Endothelial cell of umbilical vein (primary cell): ENCODE results near the gene PLCH1. TPM values are rescaled to one million over a fixed set of nuclear protein-coding genes. Genes with fewer than 3 reads are reported as not detected.

Experiments used
- BruUV-seq: library from RNA; stranded (reverse); fragments of 400-500 nt; replicated peaks from 2 replicates; lab custom pipeline; 2021; lab: Mats Ljungman, UMichigan
- CTCF ChIA-PET: fragments of 300-600, 350-600 bp; sonication (Branson Sonifier 250); formaldehyde crosslinking; loops from one replicate; lab custom pipeline; 2021; ENCODE audit warnings: antibody characterized with exemption, inconsistent platforms; lab: Charles Lee
- POLR2A ChIA-PET: fragments of 300-600, 350-600 bp; sonication (Branson Sonifier 250); formaldehyde crosslinking; loops from one replicate; lab custom pipeline; 2021; ENCODE audit warnings: antibody characterized with exemption, inconsistent platforms; lab: Charles Lee
- DNase-seq: peaks from one replicate; pipeline ENCODE4 v3.0.0-alpha.2; 2011; ENCODE audit warnings: low read depth, low spot score
- FAIRE-seq: peaks from 2 replicates; lab custom pipeline; 2011; peaks lifted over from hg19 to GRCh38; lab: Jason Lieb, UNC
- H2AFZ ChIP-seq: 2 replicates; pipeline ENCODE4 v1.6.0; 2012; ENCODE audit warnings: low read depth, low read length, control low read depth, inconsistent platforms
- H3K27ac ChIP-seq: 2 replicates; pipeline ENCODE4 v1.5.1; 2011; ENCODE audit warnings: low read depth, mild to moderate bottlenecking, control low read depth, low read length, moderate library complexity; ENCODE audit not compliant: insufficient read depth
- H3K27me3 ChIP-seq, 2 experiments: 2 replicates each; pipeline versions ENCODE4 v1.6.0 to v1.6.1; 2011; ENCODE audit warnings: low read length in 2 of 2, mixed read lengths in 1 of 2; ENCODE audit not compliant: control insufficient read depth in 2 of 2, insufficient read depth in 2 of 2
- H3K36me3 ChIP-seq, 2 experiments: 2 replicates in 1 of 2; 3 replicates in 1 of 2; pipeline ENCODE4 v1.5.1; 2011; ENCODE audit warnings: low read length in 2 of 2, mild to moderate bottlenecking in 1 of 2, moderate library complexity in 1 of 2; ENCODE audit not compliant: control insufficient read depth in 2 of 2, insufficient read depth in 2 of 2; ENCODE audit errors: extremely low read depth in 1 of 2
- H3K4me1 ChIP-seq: 3 replicates; pipeline ENCODE4 v1.5.1; 2011; ENCODE audit warnings: mild to moderate bottlenecking, low read length; ENCODE audit not compliant: control insufficient read depth, insufficient read depth; ENCODE audit errors: extremely low read depth
- H3K4me2 ChIP-seq: 2 replicates; pipeline ENCODE4 v1.6.1; 2011; ENCODE audit warnings: low read length, control low read depth, mixed read lengths; ENCODE audit not compliant: insufficient read depth
- H3K4me3 ChIP-seq, 3 experiments: fragments of 200-600 bp in 1 of 3; sonication (generic), shearing (Covaris generic) in 1 of 3; replicated peaks in 1 of 3; 2 replicates each; pipeline ENCODE4 v1.5.1; 2011 to 2016; ENCODE audit warnings: control low read depth in 3 of 3, low read length in 3 of 3, mild to moderate bottlenecking in 2 of 3, inconsistent platforms in 1 of 3, low read depth in 1 of 3, moderate library complexity in 1 of 3; ENCODE audit not compliant: insufficient read depth in 1 of 3
- H3K79me2 ChIP-seq: 2 replicates; pipeline ENCODE4 v1.6.0; 2012; ENCODE audit warnings: low read length, inconsistent platforms; ENCODE audit not compliant: control insufficient read depth, insufficient read depth
- H3K9ac ChIP-seq: replicated peaks from 2 replicates; pipeline ENCODE3; 2011; ENCODE audit warnings: low read length, control low read depth; ENCODE audit not compliant: insufficient read depth; ENCODE audit errors: extremely low read depth
- H3K9me1 ChIP-seq: replicated peaks from 3 replicates; pipeline ENCODE4 v1.6.0; 2011; ENCODE audit warnings: mild to moderate bottlenecking, low read length; ENCODE audit not compliant: control insufficient read depth, insufficient read depth; ENCODE audit errors: extremely low read depth
- H3K9me3 ChIP-seq: replicated peaks from 2 replicates; pipeline ENCODE4 v1.5.1; 2012; ENCODE audit warnings: low read length, inconsistent platforms; ENCODE audit not compliant: control insufficient read depth, insufficient read depth
- H4K20me1 ChIP-seq: replicated peaks from 2 replicates; pipeline ENCODE3; 2011; ENCODE audit warnings: mild to moderate bottlenecking, low read length; ENCODE audit not compliant: control insufficient read depth, insufficient read depth; ENCODE audit errors: extremely low read depth
- JUN ChIP-seq: IDR thresholded peaks from 2 replicates; pipeline ENCODE4 v1.6.1; 2011; ENCODE audit warnings: borderline replicate concordance, low read depth; ENCODE audit not compliant: insufficient read length, insufficient read depth
- POLR2A ChIP-seq: IDR thresholded peaks from 2 replicates; pipeline ENCODE4 v1.6.1; 2012; ENCODE audit warnings: low read depth, mild to moderate bottlenecking, control low read depth, low read length
- POLR2AphosphoS5 ChIP-seq: IDR thresholded peaks from 2 replicates; pipeline ENCODE4 v1.6.1; 2012; ENCODE audit warnings: low read depth, mild to moderate bottlenecking, control low read depth, low read length, moderate library complexity; ENCODE audit not compliant: insufficient read depth
- dilution Hi-C: fragments of 300-500 bp; cut with MboI; formaldehyde crosslinking; loops from one replicate; pipeline ENCODE4 v1.15.0; 2019; ENCODE audit warnings: low sequenced_read_pairs; ENCODE audit not compliant: extremely low pct_ligation_motif_present
- intact Hi-C: fragments of 100-400 bp; cut with micrococcal nuclease; formaldehyde crosslinking; loops from one replicate; pipeline ENCODE4 v1.10.0; 2022
- polyA plus RNA-seq, 4 experiments: library from polyadenylated mRNA; depleted of rRNA in 3 of 4; stranded (reverse) in 3 of 4; unstranded in 1 of 4; fragments of >200 nt; gene quantifications; 2 replicates each; pipeline versions ENCODE4 v1.2.1 to v1.2.3, GENCODE V29; 2011 to 2012; ENCODE audit warnings: missing spikeins in 1 of 4
- total RNA-seq: library from RNA; stranded (reverse); gene quantifications from 2 replicates; pipeline ENCODE4 v1.2.3, GENCODE V29; 2021
- TF ChIP-seq, protein P1 (sequence below): IDR thresholded peaks from 2 replicates; pipeline ENCODE4 v1.6.1; 2011; ENCODE audit not compliant: insufficient read depth, insufficient read length
- TF ChIP-seq, protein P2 (sequence below), 2 donors: IDR thresholded peaks; 1 replicate in 1 of 2; 2 replicates in 1 of 2; pipeline ENCODE4 v1.5.1; 2011; ENCODE audit warnings: low read length in 2 of 2, mild to moderate bottlenecking in 2 of 2, moderate library complexity in 2 of 2, control low read depth in 1 of 2, inconsistent platforms in 1 of 2, low read depth in 1 of 2; ENCODE audit not compliant: insufficient read depth in 1 of 2; ENCODE audit errors: extremely low read depth in 1 of 2

The PLCH1 gene
- total and polyA plus RNA-seq, 2 donors (not counting 3 experiments of a cell fraction or from before 2014, with no cell fraction given) = 0.03 TPM; not detected in 1

DNA sequence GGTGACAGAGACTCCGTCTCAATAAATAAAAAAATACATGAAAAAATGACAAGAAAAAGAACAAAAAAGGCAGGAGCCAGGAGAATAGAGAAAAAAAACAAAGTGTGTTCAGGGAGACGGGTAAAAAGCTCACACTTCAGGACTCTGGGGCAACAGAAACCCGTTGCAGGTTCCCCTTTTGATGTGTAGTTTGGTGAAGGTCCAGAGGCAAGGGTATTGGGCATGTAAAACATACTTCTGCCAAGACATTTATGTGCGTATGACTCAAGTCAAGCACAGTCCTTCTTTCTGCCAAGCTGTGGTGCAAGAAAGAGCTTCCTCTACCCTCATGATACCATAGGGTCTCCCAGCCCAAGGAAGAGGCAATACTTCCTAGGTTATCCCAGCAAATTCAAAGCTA is 418.0 kb downstream of the PLCH1 start:
- TF ChIP-seq, protein P1, sequence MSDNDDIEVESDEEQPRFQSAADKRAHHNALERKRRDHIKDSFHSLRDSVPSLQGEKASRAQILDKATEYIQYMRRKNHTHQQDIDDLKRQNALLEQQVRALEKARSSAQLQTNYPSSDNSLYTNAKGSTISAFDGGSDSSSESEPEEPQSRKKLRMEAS = no peak
- TF ChIP-seq JUN (no peak), POLR2A (no peak), POLR2AphosphoS5 (no peak)
- TF ChIP-seq, protein P2, sequence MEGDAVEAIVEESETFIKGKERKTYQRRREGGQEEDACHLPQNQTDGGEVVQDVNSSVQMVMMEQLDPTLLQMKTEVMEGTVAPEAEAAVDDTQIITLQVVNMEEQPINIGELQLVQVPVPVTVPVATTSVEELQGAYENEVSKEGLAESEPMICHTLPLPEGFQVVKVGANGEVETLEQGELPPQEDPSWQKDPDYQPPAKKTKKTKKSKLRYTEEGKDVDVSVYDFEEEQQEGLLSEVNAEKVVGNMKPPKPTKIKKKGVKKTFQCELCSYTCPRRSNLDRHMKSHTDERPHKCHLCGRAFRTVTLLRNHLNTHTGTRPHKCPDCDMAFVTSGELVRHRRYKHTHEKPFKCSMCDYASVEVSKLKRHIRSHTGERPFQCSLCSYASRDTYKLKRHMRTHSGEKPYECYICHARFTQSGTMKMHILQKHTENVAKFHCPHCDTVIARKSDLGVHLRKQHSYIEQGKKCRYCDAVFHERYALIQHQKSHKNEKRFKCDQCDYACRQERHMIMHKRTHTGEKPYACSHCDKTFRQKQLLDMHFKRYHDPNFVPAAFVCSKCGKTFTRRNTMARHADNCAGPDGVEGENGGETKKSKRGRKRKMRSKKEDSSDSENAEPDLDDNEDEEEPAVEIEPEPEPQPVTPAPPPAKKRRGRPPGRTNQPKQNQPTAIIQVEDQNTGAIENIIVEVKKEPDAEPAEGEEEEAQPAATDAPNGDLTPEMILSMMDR (IDR thresholded peaks at IDR 0.05; ENCODE audit: extremely low read depth in 1 of 2, insufficient read depth in 1 of 2, low read depth in 1 of 2, low read length in 2 of 2) = no peak
- intact Hi-C loops = no loop called here
- Histone ChIP-seq H3K9ac (no peak overlapping the region), H2AFZ (no peak overlapping the region), H3K4me1 (no peaks in the 10 kb centered on the region), H3K4me3 (no peak overlapping the region), H3K36me3 (no peaks in the 10 kb centered on the region), H3K4me2 (no peak overlapping the region), H3K27me3 (peaks cover 0 to 2% of the 10 kb centered on the region in 2 experiments), H3K9me1 (no peaks in the 10 kb centered on the region), H3K9me3 (no peaks in the 10 kb centered on the region), H4K20me1 (no peaks in the 10 kb centered on the region), H3K27ac (no peak overlapping the region), H3K79me2 (no peaks in the 10 kb centered on the region)
- no peak for FAIRE-seq
- dilution Hi-C loops = no loop called here
- DNase-seq = no peak
- POLR2A ChIA-PET = no interaction called here
- CTCF ChIA-PET = interaction anchor here (1.0 to 1.1 kb wide), 2 partner anchors 372 to 422 kb away, joined by 3 read pairs; no protein-coding TSS in a partner anchor
- no TSS peak for BruUV-seq

DNA sequence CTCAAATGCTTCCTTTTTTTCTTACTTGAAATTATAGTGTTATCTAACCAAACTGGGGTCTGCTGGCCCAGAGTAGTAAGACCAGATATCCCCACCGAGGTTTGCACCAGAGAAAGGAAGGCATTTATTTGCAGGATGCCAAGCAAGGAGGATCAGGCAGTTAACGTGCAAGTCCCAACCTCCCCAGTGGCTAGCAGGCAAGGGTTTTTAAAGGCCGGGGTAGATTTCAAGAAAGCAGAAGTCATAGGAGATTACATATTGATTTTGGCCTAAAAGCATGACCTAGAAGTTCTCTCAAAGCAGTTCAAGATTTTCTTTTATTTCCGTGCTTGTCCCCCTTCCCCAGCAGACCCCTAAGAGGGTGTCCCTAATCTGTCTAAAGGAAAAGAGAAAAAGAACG is 418.6 kb downstream of the PLCH1 start:
- Histone ChIP-seq H3K4me1 (no peaks in the 10 kb centered on the region), H3K27ac (no peak overlapping the region), H4K20me1 (no peaks in the 10 kb centered on the region), H3K36me3 (no peaks in the 10 kb centered on the region), H3K9me3 (no peaks in the 10 kb centered on the region), H3K9me1 (no peaks in the 10 kb centered on the region), H3K79me2 (no peaks in the 10 kb centered on the region), H3K4me3 (no peak overlapping the region), H3K9ac (no peak overlapping the region), H3K27me3 (peaks cover 0 to 2% of the 10 kb centered on the region in 2 experiments), H3K4me2 (no peak overlapping the region), H2AFZ (no peak overlapping the region)
- BruUV-seq = no TSS peak
- dilution Hi-C loops (no loop called here), intact Hi-C loops (no loop called here)
- TF ChIP-seq POLR2AphosphoS5 (no peak), JUN (no peak)
- TF ChIP-seq, protein P2 (IDR thresholded peaks at IDR 0.05; ENCODE audit: extremely low read depth in 1 of 2, insufficient read depth in 1 of 2, low read depth in 1 of 2, low read length in 2 of 2) = no peak
- CTCF ChIA-PET = interaction anchor here (1.3 to 1.6 kb wide), 3 partner anchors 10 to 422 kb away, joined by 4 to 9 read pairs (median 4); no protein-coding TSS in a partner anchor
- POLR2A ChIA-PET = no interaction called here
- FAIRE-seq (no peak), DNase-seq (no peak)
